Measurements from ENCODE around the gene ZNF785. TPM values are rescaled to one million over a fixed set of nuclear protein-coding genes. Genes with fewer than 3 reads are reported as not detected.
A peak's percentile ranks its signal among the peaks of the same experiment; 100 is the strongest.

Gene ZNF785
- total RNA-seq, 1 experiment from 2014 or later: 16.0 TPM

GRCh38 chr16:30628628-30629540 lies 43.4 kb upstream of the ZNF785 start:
- ChIA-PET CTCF (interaction anchor here (0.6 to 8.3 kb wide), 27 partner anchors 9 to 537 kb away, joined by 3 to 58 read pairs (median 3); partner anchors contain the start of genes DCTPP1, PRR14, TBC1D10B and ZNF48), POLR2A (no interaction called here)
- H3K4me1 Mint-ChIP-seq: 0 out of 2 replicates have a peak, but pooled peaks cover 2% of the 10 kb centered on the region
- H3K36me3 Mint-ChIP-seq: no peaks in the 10 kb centered on the region
- H3K27me3 Mint-ChIP-seq (ENCODE audit: low read depth): peaks cover 23% of the 10 kb centered on the region
- H3K4me3 Mint-ChIP-seq: no peak overlapping the region
- H3K9me3 Mint-ChIP-seq: no peaks in the 10 kb centered on the region
- 0 out of 2 replicates have a peak, but pooled peaks have one; percentile 50 for TF ChIP-seq NR2C2 (CRISPR knock-in tag; IDR thresholded peaks at IDR 0.05)
- peak; percentile 71 for TF ChIP-seq CTCF (IDR thresholded peaks at IDR 0.05)
- no peak for TF ChIP-seq ZNF263 (CRISPR knock-in tag; IDR thresholded peaks at IDR 0.05; ENCODE audit: low read depth)
- peak; percentile 95 for ATAC-seq
- peak; percentile 94 for DNase-seq (ENCODE audit: low spot score)
- no peak overlapping the region for H3K27ac Mint-ChIP-seq

GRCh38 chr16:30626236-30626635 lies 40.7 kb upstream of the ZNF785 start:
- H3K36me3 Mint-ChIP-seq: no peaks in the 10 kb centered on the region
- H3K9me3 Mint-ChIP-seq: no peaks in the 10 kb centered on the region
- peaks cover 47% of the 10 kb centered on the region for H3K27me3 Mint-ChIP-seq (ENCODE audit: low read depth)
- no peak for DNase-seq (ENCODE audit: low spot score)
- ChIA-PET CTCF (interaction anchor here (0.6 to 8.3 kb wide), 8 partner anchors 10 to 727 kb away, joined by 3 to 58 read pairs (median 4); partner anchors contain the start of genes DCTPP1, SEZ6L2 and ZNF689), POLR2A (interaction anchor here (0.7 kb wide), 2 partner anchors 54 to 196 kb away, joined by 3 to 4 read pairs; partner anchors contain the start of genes DCTPP1 and ZNF688)
- TF ChIP-seq JUN (CRISPR knock-in tag; IDR thresholded peaks at IDR 0.05): no peak
- TF ChIP-seq ATF1 (CRISPR knock-in tag; IDR thresholded peaks at IDR 0.05): no peak
- TF ChIP-seq GABPB1 (CRISPR knock-in tag; IDR thresholded peaks at IDR 0.05): no peak
- TF ChIP-seq, protein P1, sequence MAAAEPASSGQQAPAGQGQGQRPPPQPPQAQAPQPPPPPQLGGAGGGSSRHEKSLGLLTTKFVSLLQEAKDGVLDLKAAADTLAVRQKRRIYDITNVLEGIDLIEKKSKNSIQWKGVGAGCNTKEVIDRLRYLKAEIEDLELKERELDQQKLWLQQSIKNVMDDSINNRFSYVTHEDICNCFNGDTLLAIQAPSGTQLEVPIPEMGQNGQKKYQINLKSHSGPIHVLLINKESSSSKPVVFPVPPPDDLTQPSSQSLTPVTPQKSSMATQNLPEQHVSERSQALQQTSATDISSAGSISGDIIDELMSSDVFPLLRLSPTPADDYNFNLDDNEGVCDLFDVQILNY (CRISPR knock-in tag; IDR thresholded peaks at IDR 0.05): no peak
- H3K27ac Mint-ChIP-seq: no peak overlapping the region
- no peak for ATAC-seq
- H3K4me3 Mint-ChIP-seq: no peak overlapping the region
- H3K4me1 Mint-ChIP-seq: 0 out of 2 replicates have a peak, but pooled peaks cover 5% of the 10 kb centered on the region

DNA sequence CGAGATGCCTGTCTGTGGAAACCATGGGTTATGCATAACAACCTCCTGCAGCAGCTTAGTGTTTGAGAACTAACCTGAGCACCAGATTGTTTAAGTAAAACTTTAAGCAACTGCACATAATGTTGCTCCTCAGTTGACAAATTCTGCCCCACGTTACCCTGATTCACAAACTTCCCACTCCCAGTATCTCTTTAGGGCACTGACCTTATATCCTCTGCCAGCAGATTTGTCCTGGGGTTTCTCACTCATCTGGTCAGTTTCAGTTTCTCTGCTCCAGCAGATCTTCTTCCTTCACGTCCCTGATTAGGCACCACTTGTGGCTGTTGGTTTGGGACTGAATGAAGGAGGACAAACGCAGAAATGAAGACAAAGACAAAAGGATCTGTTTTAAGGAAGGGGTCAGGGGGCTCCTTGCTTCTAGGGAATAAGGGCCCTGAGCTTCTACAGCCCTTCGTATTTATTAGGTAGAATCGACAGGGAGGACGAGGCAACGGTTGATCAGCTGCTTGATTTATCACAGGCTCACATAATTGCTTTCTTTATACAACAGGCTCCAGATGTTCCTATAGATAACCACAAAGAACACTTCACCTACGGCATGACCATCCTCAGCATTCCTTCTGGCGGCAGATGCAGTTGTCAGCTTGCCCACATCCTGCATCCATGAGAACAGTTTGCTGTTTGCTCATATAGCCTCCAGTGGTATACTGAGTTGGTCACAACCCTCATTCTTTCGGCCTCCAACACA lies 38.2 kb upstream of the ZNF785 start:
- H3K9me3 Mint-ChIP-seq: no peaks in the 10 kb centered on the region
- H3K27me3 Mint-ChIP-seq (ENCODE audit: low read depth): peaks cover 55% of the 10 kb centered on the region
- no peaks in the 10 kb centered on the region for H3K36me3 Mint-ChIP-seq
- no peak for TF ChIP-seq ZNF121 (CRISPR knock-in tag; IDR thresholded peaks at IDR 0.05)
- DNase-seq (ENCODE audit: low spot score): no peak
- POLR2A ChIA-PET: no interaction called here
- CTCF ChIA-PET: interaction anchor here (1.2 to 8.3 kb wide), 2 partner anchors 8 to 194 kb away, joined by 3 to 58 read pairs; partner anchors contain the start of gene DCTPP1
- H3K4me3 Mint-ChIP-seq: no peak overlapping the region
- H3K4me1 Mint-ChIP-seq: 0 out of 2 replicates have a peak, but pooled peaks cover 5% of the 10 kb centered on the region
- ATAC-seq: no peak
- no peak overlapping the region for H3K27ac Mint-ChIP-seq

GRCh38 chr16:30622455-30623032 lies 37.0 kb upstream of the ZNF785 start:
- Mint-ChIP-seq H3K36me3 (no peaks in the 10 kb centered on the region), H3K4me1 (0 out of 2 replicates have a peak, but pooled peaks cover 3% of the 10 kb centered on the region), H3K27ac (no peak overlapping the region), H3K9me3 (no peaks in the 10 kb centered on the region), H3K4me3 (no peak overlapping the region), H3K27me3 (ENCODE audit: low read depth) (peaks cover 55% of the 10 kb centered on the region)
- TF ChIP-seq, protein P2, sequence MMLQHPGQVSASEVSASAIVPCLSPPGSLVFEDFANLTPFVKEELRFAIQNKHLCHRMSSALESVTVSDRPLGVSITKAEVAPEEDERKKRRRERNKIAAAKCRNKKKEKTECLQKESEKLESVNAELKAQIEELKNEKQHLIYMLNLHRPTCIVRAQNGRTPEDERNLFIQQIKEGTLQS (CRISPR knock-in tag; conservative IDR thresholded peaks at IDR 0.05): no peak
- TF ChIP-seq ZNF512 (CRISPR knock-in tag; IDR thresholded peaks at IDR 0.05; ENCODE audit: borderline replicate concordance): no peak
- no peak for TF ChIP-seq ESRRA (CRISPR knock-in tag; IDR thresholded peaks at IDR 0.05; ENCODE audit: borderline replicate concordance)
- TF ChIP-seq, protein P3, sequence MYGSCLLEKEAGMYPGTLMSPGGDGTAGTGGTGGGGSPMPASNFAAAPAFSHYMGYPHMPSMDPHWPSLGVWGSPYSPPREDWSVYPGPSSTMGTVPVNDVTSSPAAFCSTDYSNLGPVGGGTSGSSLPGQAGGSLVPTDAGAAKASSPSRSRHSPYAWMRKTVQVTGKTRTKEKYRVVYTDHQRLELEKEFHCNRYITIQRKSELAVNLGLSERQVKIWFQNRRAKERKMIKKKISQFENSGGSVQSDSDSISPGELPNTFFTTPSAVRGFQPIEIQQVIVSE (CRISPR knock-in tag; IDR thresholded peaks at IDR 0.05; ENCODE audit: borderline replicate concordance): no peak
- ChIA-PET CTCF (interaction anchor here (1.2 to 1.3 kb wide), 2 partner anchors 24 to 193 kb away, joined by 3 to 4 read pairs; partner anchors contain the start of gene DCTPP1), POLR2A (no interaction called here)
- ATAC-seq (no peak), DNase-seq (ENCODE audit: low spot score) (no peak)
